LNCaP clone FGC (cell line): Measurements from ENCODE around the gene UBL4B.

Experiments
- DNase-seq: peaks from one replicate; pipeline ENCODE4 v3.0.0-alpha.2; 2011; ENCODE audit warnings: low read depth
- H3K4me3 ChIP-seq: 2 replicates; pipeline ENCODE4 v1.5.1; 2011; ENCODE audit warnings: mild to moderate bottlenecking, low read depth, low read length, control low read depth
- CTCF ChIP-seq: IDR thresholded peaks from 2 replicates; pipeline ENCODE4 v1.5.1; 2012; ENCODE audit warnings: mild to moderate bottlenecking; ENCODE audit not compliant: control insufficient read depth, insufficient read depth; ENCODE audit errors: extremely low read depth

Gene UBL4B

GRCh38 chr1:110112143-110112542, at the start of gene UBL4B:
UBL4B (plus strand) TSS chr1:110112443; CDS start chr1:110112535, 92 bp downstream.
- H3K4me3 ChIP-seq: no peak within 1 kb of the TSS
- no peak for TF ChIP-seq CTCF
- no peak for DNase-seq

GRCh38 chr1:110062612-110063011, 49.6 kb upstream of the UBL4B start:
- H3K4me3 ChIP-seq: no peak overlapping the region
- DNase-seq: no peak
- no peak for TF ChIP-seq CTCF

- no peak for DNase-seq
- H3K4me3 ChIP-seq: no peak overlapping the region
- no peak for TF ChIP-seq CTCF
Observed at GRCh38 chr1:110063781-110064180, 48.5 kb upstream of the UBL4B start.

GRCh38 chr1:110064576-110065337, 47.5 kb upstream of the UBL4B start:
- H3K4me3 ChIP-seq: no peak overlapping the region
- no peak for DNase-seq
- no peak for TF ChIP-seq CTCF

DNA sequence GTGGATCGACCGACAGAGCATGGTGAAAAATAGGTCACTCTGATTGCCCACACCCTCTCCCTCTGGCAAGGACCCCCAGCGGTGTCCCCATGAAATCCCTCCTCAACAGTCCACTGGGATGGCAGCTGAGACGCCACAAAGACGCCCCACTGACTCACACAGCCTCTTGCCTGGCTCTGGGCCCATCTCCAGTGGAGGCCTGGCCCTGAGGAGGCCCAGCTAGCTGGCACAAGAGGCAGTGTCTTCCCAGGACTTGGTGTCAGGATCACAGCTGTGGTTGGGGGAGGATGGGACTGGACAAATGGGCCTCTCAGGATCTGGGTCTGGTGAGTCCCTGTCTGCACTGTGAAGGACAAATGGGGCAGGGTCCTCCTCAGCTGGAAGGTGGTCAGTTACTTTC, 46.4 kb upstream of the UBL4B start:
- TF ChIP-seq CTCF: no peak
- no peak for DNase-seq
- H3K4me3 ChIP-seq: no peak overlapping the region

DNA sequence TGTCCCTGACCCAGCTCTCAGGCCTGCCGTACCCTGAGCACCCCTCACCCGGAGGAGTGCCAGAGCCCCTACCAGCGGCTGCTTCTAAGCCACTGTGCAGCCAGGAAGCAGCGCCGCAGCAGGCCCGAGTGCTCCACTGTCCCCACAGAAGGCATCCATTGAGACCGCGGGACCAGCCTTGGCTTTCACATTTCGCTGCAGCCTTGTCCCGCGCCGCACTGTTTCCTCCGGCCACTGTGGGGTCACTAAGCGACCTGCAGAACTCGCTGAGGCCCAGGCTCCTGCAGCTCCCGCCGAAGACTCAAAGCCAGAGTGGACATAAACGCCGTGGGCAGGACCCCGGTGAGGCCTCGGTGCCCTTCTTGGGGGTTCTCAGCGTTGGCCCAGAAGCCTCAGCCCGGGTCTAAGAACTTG, 44.8 kb upstream of the UBL4B start:
- DNase-seq: no peak
- H3K4me3 ChIP-seq: no peak overlapping the region
- TF ChIP-seq CTCF: no peak

DNA sequence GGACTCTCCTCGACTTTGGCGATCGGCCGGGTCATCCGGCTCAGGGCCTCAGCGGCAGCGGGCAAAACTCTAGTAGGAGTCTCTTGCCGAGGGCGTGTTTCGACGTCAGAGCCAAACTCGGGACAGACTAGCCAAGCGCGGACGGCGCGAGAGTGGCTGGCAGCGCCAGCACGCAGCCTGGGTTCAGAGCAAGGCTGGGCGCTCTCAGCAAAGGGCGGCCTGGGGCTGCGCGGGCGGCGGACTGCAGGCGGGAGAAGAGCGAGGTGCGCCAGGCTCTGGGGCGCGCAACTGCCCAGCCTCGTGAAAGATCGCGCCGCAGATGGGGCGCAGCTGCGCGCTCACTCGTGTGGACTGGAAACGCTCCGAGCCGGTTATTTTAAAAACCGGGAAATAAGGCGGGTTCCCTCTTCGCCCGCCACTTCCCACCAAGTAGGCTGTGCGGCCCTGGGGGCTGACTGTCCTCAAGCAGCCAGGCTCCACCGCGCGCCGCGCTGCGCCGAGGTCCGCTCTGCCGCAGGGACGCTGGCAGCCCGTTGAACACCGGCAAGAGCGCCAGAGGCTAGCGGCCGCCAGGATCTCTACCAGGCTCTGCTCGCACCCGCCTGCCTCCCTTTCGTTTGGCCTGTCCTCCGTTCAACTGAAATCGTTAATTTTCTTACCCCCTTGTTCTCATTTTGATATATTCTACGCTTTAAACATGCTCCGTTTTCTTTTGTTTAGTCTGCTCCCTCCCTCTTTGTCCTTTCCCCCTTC, 44.2 kb upstream of the UBL4B start:
- DNase-seq: no peak
- H3K4me3 ChIP-seq: no peak overlapping the region
- TF ChIP-seq CTCF: no peak
